WERI-Rb-1 (cell line): ENCODE measurements around the gene KLHL11.

Experiments used
- DNase-seq: peaks from one replicate; pipeline ENCODE4 v3.0.0-alpha.2; 2020
- H3K27ac ChIP-seq: fragments of 250-450 bp; sonication (Bioruptor Pico); 2 replicates; pipeline ENCODE4 v1.5.1; 2020; ENCODE audit warnings: mild to moderate bottlenecking, moderate library complexity
- H3K27me3 ChIP-seq: fragments of 250-450 bp; sonication (Bioruptor Pico); 2 replicates; pipeline ENCODE4 v1.5.1; 2021; ENCODE audit warnings: mild to moderate bottlenecking, low read depth, moderate library complexity; ENCODE audit not compliant: insufficient read depth, severe bottlenecking
- H3K36me3 ChIP-seq: fragments of 250-450 bp; sonication (Bioruptor Pico); 2 replicates; pipeline ENCODE4 v1.5.1; 2020; ENCODE audit warnings: mild to moderate bottlenecking, moderate library complexity
- H3K4me3 ChIP-seq: 2 replicates; pipeline ENCODE4 v1.5.1; 2011; ENCODE audit warnings: low read depth, mild to moderate bottlenecking, control low read depth, low read length
- H3K9me3 ChIP-seq: fragments of 250-450 bp; sonication (Bioruptor Pico); 2 replicates; pipeline ENCODE4 v1.5.1; 2021; ENCODE audit warnings: mild to moderate bottlenecking, moderate library complexity; ENCODE audit not compliant: severe bottlenecking
- CTCF ChIP-seq: IDR thresholded peaks from 2 replicates; pipeline ENCODE4 v1.5.1; 2011; ENCODE audit warnings: low read depth, mild to moderate bottlenecking, control low read depth, inconsistent platforms, low read length

The KLHL11 gene

GRCh38 chr17:41905172-41905571, 39.9 kb upstream of the KLHL11 start:
- no peaks in the 10 kb centered on the region for H3K27me3 ChIP-seq
- no peak for DNase-seq
- H3K36me3 ChIP-seq = peaks cover 92% of the 10 kb centered on the region
- no peak for TF ChIP-seq CTCF
- H3K27ac ChIP-seq = peak overlapping the region; percentile 93
- no peaks in the 10 kb centered on the region for H3K9me3 ChIP-seq
- H3K4me3 ChIP-seq = no peak overlapping the region

DNA sequence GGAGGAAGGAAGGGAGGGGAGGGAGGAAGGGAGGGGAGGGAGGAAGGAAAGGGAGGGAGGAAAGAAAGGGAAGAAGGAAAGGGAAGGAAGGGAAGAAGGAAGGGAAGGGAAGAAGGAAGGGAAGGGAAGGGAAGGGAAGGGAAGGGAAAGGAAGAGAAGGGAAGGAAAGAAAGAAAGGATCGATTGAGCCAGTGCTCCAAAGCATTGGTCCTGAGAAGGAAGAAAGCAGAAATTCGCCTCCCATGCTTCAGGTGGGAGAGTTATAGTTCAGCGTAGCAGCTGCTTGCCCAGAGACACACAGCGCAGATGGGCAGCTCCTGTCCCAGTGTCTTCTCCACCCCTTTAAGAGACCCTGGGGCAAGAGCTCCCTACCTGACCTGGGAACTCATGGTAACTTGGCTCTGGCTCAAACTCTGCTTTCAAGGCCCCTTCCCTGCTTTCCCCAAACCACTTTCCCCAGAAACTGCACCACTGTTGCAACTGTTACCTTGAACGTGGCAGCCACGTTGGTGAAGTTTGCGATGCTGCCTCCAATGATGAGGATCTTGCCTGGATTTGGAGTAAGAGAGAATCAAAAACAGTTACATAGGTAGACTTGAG, 39.1 kb upstream of the KLHL11 start:
- Histone ChIP-seq H3K27me3 (no peaks in the 10 kb centered on the region), H3K9me3 (no peaks in the 10 kb centered on the region), H3K4me3 (no peak overlapping the region), H3K27ac (peak overlapping the region; percentile 21), H3K36me3 (peaks cover 92% of the 10 kb centered on the region)
- no peak for TF ChIP-seq CTCF
- DNase-seq = no peak

- Histone ChIP-seq H3K4me3 (no peak overlapping the region), H3K27me3 (no peaks in the 10 kb centered on the region), H3K36me3 (peaks cover 97% of the 10 kb centered on the region), H3K27ac (peak overlapping the region; percentile 34; the same call in 1 of the 2 replicates), H3K9me3 (no peaks in the 10 kb centered on the region)
- DNase-seq = no peak
- TF ChIP-seq CTCF = no peak
These were observed 36.4 kb upstream of the KLHL11 start for GRCh38 chr17:41901646-41902045.

DNA sequence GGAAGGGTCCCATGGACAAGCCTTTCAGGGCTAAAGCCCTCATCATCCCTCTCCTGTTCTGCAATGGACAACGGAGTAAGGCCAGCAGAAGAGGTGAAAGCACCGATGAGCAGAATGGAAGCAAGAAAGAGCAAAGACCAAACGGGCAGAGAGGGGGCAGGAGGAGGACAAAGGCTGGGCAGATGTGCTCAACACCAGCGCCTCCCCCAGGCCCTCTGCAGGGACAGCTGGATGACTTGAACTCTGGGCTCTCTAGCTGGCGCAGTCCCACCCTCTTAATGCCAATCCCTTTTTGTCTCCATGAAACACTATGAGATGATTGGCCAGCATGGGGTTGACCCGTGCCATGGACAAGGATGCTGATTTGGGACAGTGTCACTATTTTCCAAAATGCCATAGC, 31.5 kb upstream of the KLHL11 start:
- no peaks in the 10 kb centered on the region for H3K27me3 ChIP-seq
- peaks cover 100% of the 10 kb centered on the region for H3K36me3 ChIP-seq
- peak; percentile 53 for TF ChIP-seq CTCF

GRCh38 chr17:41895617-41896016, 30.4 kb upstream of the KLHL11 start:
- Histone ChIP-seq H3K4me3 (no peak overlapping the region), H3K27me3 (no peaks in the 10 kb centered on the region), H3K27ac (no peak overlapping the region; the same call in 1 of the 2 replicates), H3K9me3 (no peaks in the 10 kb centered on the region), H3K36me3 (peaks cover 100% of the 10 kb centered on the region)
- DNase-seq = peak; percentile 39
- TF ChIP-seq CTCF = no peak

More for the DNA sequence above, 31.5 kb upstream of the KLHL11 start:
- peak overlapping the region; percentile 11; the same call in 1 of the 2 replicates for H3K27ac ChIP-seq
- no peaks in the 10 kb centered on the region for H3K9me3 ChIP-seq
- no peak for DNase-seq
- H3K4me3 ChIP-seq = no peak overlapping the region

DNA sequence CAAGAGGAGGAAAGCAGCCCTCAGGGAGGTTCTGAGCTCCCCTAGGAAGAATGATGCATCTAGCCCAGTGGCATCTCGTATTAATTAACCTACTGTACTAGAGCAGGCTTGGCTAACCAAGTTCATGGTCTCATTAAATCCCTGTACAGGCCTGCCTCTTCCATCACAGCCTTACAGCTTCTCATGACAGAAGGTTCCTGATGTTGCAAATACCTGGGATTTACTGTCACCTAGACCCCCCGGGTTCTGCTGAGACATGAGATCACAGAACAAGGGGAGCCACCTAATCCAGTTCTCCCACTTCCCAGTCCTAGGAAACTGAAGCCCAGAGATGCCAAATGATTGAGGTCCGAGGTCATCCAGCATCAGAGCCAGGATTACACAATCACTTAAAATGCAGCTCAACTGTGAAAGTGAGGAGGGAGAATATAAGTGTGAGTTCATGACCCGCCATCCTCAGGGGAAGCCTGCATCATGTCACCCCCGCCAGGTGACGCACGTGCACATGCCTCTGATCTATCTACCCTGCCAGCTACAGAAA, 29.6 kb upstream of the KLHL11 start:
- TF ChIP-seq CTCF = no peak
- no peak overlapping the region for H3K4me3 ChIP-seq
- DNase-seq = no peak
- H3K27me3 ChIP-seq = no peaks in the 10 kb centered on the region
- H3K27ac ChIP-seq = no peak overlapping the region
- H3K9me3 ChIP-seq = no peaks in the 10 kb centered on the region
- peaks cover 100% of the 10 kb centered on the region for H3K36me3 ChIP-seq
